Glomerular visceral epithelial cell (primary cell): ENCODE data around the gene CTNNA2.
A peak's percentile ranks its signal among the peaks of the same experiment; 100 is the strongest.

ENCODE experiments used
- DNase-seq: peaks from one replicate; pipeline ENCODE4 v3.0.0-alpha.2; 2016; ENCODE audit errors: extremely low spot score

CTNNA2 gene

GRCh38 chr2:79512442-79513401, at the start of gene CTNNA2:
CTNNA2 (plus strand) TSS chr2:79513051.
- peak; percentile 70 for DNase-seq

- DNase-seq = no peak
Measured at GRCh38 chr2:79487399-79487798, 25.5 kb upstream of the CTNNA2 start.

- DNase-seq = peak; percentile 49
Measured at GRCh38 chr2:79511320-79511951, 1.4 kb upstream of the CTNNA2 start.

- no peak for DNase-seq
Measured at GRCh38 chr2:79513711-79514110, 860 bp downstream of the CTNNA2 start.

GRCh38 chr2:79529636-79530035, 16.8 kb downstream of the CTNNA2 start:
- DNase-seq = no peak

- DNase-seq = peak; percentile 6
Measured at GRCh38 chr2:79530443-79530842, 17.6 kb downstream of the CTNNA2 start.

GRCh38 chr2:79547568-79547967, 34.7 kb downstream of the CTNNA2 start:
- DNase-seq = no peak

GRCh38 chr2:79552653-79553052, 39.8 kb downstream of the CTNNA2 start:
- DNase-seq = no peak

GRCh38 chr2:79554899-79555298, 42.0 kb downstream of the CTNNA2 start:
- no peak for DNase-seq

GRCh38 chr2:79564065-79564464, 51.2 kb downstream of the CTNNA2 start:
- no peak for DNase-seq

- no peak for DNase-seq
Measured at GRCh38 chr2:79569048-79569447, 56.2 kb downstream of the CTNNA2 start.

- no peak for DNase-seq
Measured at GRCh38 chr2:79573895-79574674, 61.2 kb downstream of the CTNNA2 start.

GRCh38 chr2:79576451-79576850, 63.6 kb downstream of the CTNNA2 start:
- DNase-seq = no peak

GRCh38 chr2:79578952-79579351, 66.1 kb downstream of the CTNNA2 start:
- DNase-seq = no peak

GRCh38 chr2:79580175-79580574, 67.3 kb downstream of the CTNNA2 start:
- peak; percentile 2 for DNase-seq

- DNase-seq = peak; percentile 73
Measured at GRCh38 chr2:79585701-79586433, 73.0 kb downstream of the CTNNA2 start.

GRCh38 chr2:79591281-79591680, 78.4 kb downstream of the CTNNA2 start:
- no peak for DNase-seq

- DNase-seq = no peak
Measured at GRCh38 chr2:79593237-79593867, 80.5 kb downstream of the CTNNA2 start.

- DNase-seq = no peak
Measured at GRCh38 chr2:79596403-79596802, 83.6 kb downstream of the CTNNA2 start.

- no peak for DNase-seq
Measured at GRCh38 chr2:79604748-79605147, 91.9 kb downstream of the CTNNA2 start.

GRCh38 chr2:79611448-79612016, 98.7 kb downstream of the CTNNA2 start:
- no peak for DNase-seq
